ENCODE data around the gene C17orf67. TPM values are rescaled to one million over a fixed set of nuclear protein-coding genes. Genes with fewer than 3 reads are reported as not detected.

The C17orf67 gene
- total and polyA plus RNA-seq, 4 donors: 0.64 to 2.8 (median 1.7) TPM

DNA sequence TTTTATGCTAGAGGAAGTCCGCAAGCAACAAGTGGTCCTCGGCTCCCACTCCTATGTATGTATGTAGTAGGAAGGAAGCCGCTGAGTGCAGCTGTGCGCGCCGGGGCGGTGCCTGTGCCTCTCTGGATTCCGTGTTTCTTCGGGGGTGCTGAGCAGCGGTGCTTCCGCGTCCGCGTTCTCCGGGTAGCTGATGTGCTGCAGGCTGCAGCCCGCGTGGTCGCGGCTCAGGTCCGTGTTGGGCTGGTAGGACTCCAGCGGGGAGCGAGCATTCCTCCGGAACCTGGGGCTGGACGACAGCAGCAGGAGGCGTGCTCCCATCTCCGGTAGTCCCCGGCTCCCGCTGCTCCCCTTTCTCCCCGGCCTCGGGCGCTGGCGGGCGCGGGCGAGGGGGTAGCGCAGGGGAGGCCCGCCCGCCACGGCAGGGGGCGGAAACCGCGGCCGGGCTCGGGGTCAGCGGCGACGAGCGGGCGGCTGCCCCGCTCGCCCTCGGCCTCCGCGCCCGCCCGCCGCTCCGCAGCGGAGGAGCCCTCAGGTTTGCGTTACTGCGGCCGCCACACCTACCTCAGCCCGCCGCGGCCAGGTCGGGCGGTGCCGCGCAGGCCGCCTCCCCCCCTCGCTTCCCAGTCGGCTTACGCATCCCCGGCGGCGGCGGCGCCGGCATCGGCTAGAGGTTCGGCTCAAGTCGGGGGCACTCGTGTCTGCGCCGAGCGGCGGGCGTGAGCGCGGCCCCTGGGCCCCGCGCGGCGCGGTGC lies 487 bp downstream of the C17orf67 start:
- no peak for TF ChIP-seq CTCF (IDR thresholded peaks at IDR 0.05; ENCODE audit: control extremely low read depth, extremely low read depth)
- DNase-seq (peak; percentile 43 to 53 (median 50)), ATAC-seq (ENCODE audit: insufficient read depth, low FRiP score) (peak; percentile 61)
- no peaks in the 10 kb centered on the region for H3K27me3 ChIP-seq (ENCODE audit: control insufficient read depth in 3 of 3, insufficient read depth in 3 of 3, low read length in 2 of 3)
- H3K4me1 ChIP-seq (ENCODE audit: control insufficient read depth in 5 of 5, insufficient read depth in 5 of 5, low read length in 5 of 5): peaks cover 0 to 24% (median 9%) of the 10 kb centered on the region in 5 donors
- peak overlapping the region; percentile 25 to 26 for H3K9ac ChIP-seq (ENCODE audit: insufficient read depth in 1 of 2, low read length in 2 of 2)
- H3K4me3 ChIP-seq: peak overlapping the region; percentile 66
- WGBS, 2 donors: 0% methylated on average over 46 to 95 of the region's 95 CpGs
- H3K27ac ChIP-seq (ENCODE audit: low read depth in 1 of 2, low read length in 1 of 2): peak overlapping the region; percentile 55 to 63
- no peaks in the 10 kb centered on the region for H3K9me3 ChIP-seq (ENCODE audit: control insufficient read depth in 4 of 4, insufficient read depth in 3 of 4, low read length in 3 of 4)
- H3K36me3 ChIP-seq (ENCODE audit: control insufficient read depth in 4 of 4, insufficient read depth in 4 of 4, low read length in 4 of 4): peaks cover 0 to 3% (median 0%) of the 10 kb centered on the region in 4 donors

GRCh38 chr17:56832446-56832845 lies 1.3 kb downstream of the C17orf67 start:
- 46 to 51% methylated on average over 4 of the region's 4 CpGs for WGBS, 2 donors

DNA sequence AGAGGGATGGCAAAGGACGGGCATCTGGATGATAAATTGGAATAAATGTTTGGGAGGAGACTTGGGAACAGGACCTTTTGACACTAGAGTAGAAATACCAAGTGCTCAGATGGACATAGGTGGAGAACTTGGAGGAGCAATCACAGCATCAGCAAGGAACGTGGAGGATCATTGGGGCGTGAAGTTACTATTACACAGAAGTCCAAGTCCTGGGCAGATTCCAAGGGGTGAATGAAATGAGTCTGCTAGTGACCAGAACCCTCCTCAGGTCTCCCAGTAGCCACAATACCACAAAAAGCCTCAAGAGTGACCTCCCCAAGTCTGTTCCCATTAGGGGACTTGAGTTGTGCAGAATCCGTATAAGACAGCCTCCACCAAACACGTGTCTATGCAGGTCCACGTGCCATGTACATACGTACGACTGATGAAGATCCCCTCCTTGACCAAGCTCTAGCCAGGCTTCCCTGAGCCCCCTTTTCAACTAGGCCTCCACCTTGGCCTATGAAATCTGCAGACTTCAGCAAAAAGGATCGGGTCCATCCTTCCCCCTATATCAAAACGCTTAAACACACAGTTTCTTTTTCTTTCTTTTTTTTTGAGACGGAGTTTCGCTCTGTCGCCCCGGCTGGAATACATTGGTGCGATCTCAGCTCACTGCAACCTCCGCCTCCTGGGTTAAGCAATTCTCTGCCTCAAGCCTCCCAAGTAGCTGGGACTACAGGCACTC lies 2.2 kb downstream of the C17orf67 start:
- no peak for ATAC-seq (ENCODE audit: insufficient read depth, low FRiP score)

More at GRCh38 chr17:56832446-56832845, 1.3 kb downstream of the C17orf67 start:
- Histone ChIP-seq H3K36me3 (ENCODE audit: control insufficient read depth in 4 of 4, insufficient read depth in 4 of 4, low read length in 4 of 4) (peaks cover 0 to 3% (median 0%) of the 10 kb centered on the region in 4 donors), H3K9ac (ENCODE audit: insufficient read depth in 1 of 2, low read length in 2 of 2) (no peak overlapping the region), H3K4me3 (no peak overlapping the region), H3K9me3 (ENCODE audit: control insufficient read depth in 4 of 4, insufficient read depth in 3 of 4, low read length in 3 of 4) (no peaks in the 10 kb centered on the region), H3K27ac (ENCODE audit: low read depth in 1 of 2, low read length in 1 of 2) (no peak overlapping the region), H3K27me3 (ENCODE audit: control insufficient read depth in 3 of 3, insufficient read depth in 3 of 3, low read length in 2 of 3) (no peaks in the 10 kb centered on the region), H3K4me1 (ENCODE audit: control insufficient read depth in 5 of 5, insufficient read depth in 5 of 5, low read length in 5 of 5) (peaks cover 0 to 24% (median 9%) of the 10 kb centered on the region in 5 donors)
- TF ChIP-seq CTCF (IDR thresholded peaks at IDR 0.05; ENCODE audit: control extremely low read depth, extremely low read depth): no peak
- DNase-seq (no peak), ATAC-seq (ENCODE audit: insufficient read depth, low FRiP score) (no peak)

More for the DNA sequence above, 2.2 kb downstream of the C17orf67 start:
- DNase-seq: no peak
- Histone ChIP-seq H3K27ac (ENCODE audit: low read depth in 1 of 2, low read length in 1 of 2) (no peak overlapping the region), H3K9ac (ENCODE audit: insufficient read depth in 1 of 2, low read length in 2 of 2) (no peak overlapping the region), H3K27me3 (ENCODE audit: control insufficient read depth in 3 of 3, insufficient read depth in 3 of 3, low read length in 2 of 3) (no peaks in the 10 kb centered on the region), H3K4me3 (no peak overlapping the region), H3K9me3 (ENCODE audit: control insufficient read depth in 4 of 4, insufficient read depth in 3 of 4, low read length in 3 of 4) (no peaks in the 10 kb centered on the region), H3K36me3 (ENCODE audit: control insufficient read depth in 4 of 4, insufficient read depth in 4 of 4, low read length in 4 of 4) (peaks cover 0 to 3% (median 0%) of the 10 kb centered on the region in 4 donors), H3K4me1 (ENCODE audit: control insufficient read depth in 5 of 5, insufficient read depth in 5 of 5, low read length in 5 of 5) (peaks cover 0 to 24% (median 9%) of the 10 kb centered on the region in 5 donors)
- 91 to 96% methylated on average over 16 of the region's 16 CpGs for WGBS, 2 donors
- no peak for TF ChIP-seq CTCF (IDR thresholded peaks at IDR 0.05; ENCODE audit: control extremely low read depth, extremely low read depth)

Measured in lung (tissue), 12 donors.